GM18868 (cell line): Measurements from ENCODE around the gene LAMA4.

Experiments
- ATAC-seq: cut with Tn5 transposase; IDR thresholded peaks from one replicate; pipeline ENCODE4 v1.9.1; 2021; ENCODE audit warnings: mild to moderate bottlenecking, moderate library complexity; ENCODE audit not compliant: unreplicated experiment

Gene LAMA4

DNA sequence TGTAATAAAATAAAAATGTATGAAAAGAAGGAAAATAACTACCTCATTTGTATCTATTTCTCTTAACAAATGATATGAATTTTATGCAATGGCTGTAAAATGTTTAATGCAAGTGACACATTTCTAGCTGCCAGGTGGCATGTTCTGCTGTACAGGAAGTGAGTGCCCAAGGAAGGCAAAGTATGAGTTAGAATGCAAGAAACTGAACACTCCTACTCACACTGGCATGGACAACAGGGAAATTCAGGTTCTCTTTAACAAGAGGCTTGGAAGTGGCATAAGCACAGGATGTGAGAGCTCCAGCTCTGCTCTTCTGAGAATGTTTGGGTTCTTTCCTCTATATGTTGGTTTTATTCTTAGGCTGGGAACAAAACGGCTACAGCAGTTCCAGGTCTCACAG, 20.4 kb upstream of the LAMA4 start:
- ATAC-seq, result no peak

DNA sequence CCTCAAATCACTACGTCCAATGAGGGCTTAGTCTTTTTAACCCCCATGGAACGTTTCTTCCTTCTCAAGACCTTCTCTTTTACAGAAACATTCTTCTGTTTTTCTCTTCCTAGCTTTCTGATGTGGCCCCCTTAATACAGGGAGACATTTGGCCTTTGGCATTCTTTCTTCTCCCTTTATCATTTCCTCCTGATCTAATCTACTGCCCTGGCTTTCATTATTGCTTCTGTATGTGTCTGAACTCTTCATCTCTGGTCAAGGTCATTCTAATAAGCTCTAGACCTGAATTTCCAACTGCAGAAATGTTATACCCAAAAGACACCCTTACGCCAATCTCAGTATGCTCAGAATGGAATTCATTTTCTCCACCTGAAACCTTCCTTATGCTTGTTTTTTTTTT, 18.4 kb upstream of the LAMA4 start:
- ATAC-seq, result no peak

DNA sequence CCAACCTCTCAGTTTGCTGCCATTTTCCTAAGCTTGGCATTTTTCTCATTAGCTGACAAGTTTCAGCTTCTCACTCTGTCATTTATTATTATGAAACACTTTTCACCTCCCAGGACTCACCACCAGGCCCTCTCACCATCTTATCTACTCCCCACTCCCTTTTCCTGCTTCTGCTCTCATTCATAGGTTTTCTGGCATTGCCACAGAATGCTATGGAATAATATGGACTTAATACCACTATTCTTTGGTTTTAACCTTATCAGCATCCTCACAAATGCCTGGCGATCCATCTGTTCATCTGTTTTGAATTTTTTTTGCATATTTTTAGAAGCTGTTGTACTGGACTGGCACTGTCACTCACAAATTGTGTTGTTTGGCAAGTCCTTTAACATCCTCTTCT, 16.4 kb upstream of the LAMA4 start:
- ATAC-seq, result no peak

DNA sequence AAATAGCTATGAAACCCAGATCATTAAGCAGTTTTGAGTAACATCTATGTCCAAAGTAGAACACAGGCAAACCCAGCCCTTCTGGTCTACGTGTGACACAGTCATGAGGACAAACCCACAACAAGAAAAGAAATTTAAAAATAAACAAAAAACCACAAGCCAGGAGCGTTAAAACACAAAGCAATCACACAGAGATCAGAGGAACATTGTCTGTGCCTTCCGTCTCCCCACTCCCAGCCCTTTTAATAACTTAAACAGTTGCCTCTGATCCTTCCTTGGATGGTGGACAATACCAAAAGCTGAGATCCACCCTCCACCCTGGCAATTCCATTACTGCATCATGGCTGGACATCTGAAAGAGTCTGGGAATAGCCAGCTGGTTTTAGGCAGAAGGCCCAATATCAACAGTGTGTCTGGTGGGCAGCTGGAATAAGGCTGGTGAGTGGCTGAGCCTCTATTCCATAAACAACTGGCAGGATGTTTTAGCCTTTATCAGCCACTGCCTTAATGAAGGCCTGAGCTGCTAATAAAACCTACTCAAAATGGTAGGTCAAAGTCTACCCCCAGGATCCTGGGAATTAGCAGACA, 15.7 kb upstream of the LAMA4 start:
- no peak for ATAC-seq

DNA sequence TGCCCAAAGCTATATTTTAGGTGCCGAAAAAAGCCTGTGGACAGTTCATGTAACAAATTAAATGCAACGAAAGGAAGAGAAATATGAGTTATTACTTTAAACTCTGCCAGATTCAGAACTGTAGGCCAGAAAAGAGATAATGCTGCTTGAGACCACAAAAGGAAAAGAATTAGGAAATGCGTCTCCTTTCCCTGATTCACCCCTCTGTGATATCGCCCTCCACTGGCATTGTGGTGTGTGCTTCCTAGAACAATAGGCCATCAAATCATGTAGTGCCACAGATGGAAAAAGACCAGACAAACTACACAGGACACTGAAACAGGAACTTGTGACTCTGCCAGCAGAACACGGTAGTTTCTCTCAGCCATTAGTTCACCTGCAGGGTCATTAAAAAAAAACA, 14.7 kb upstream of the LAMA4 start:
- ATAC-seq, result no peak

DNA sequence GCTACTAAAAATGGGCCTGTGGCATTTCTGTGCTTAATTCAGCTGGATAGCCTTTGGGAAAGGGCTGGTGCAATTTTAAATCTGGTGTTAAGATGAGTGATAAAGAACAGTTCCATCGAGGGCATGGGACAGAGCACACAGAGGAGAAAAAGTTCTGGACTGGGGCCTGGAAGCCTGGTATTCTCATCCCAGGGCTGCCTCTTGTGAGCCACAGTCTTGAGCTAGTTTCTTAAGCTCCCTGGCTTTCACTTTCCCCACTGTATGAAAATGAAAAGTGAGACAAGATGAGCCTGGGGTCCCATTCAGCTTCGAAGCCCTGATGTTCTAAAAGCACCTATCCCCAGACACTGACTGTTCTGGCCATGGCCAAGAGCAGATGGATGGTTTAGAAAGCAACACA, 14.3 kb upstream of the LAMA4 start:
- no peak for ATAC-seq

DNA sequence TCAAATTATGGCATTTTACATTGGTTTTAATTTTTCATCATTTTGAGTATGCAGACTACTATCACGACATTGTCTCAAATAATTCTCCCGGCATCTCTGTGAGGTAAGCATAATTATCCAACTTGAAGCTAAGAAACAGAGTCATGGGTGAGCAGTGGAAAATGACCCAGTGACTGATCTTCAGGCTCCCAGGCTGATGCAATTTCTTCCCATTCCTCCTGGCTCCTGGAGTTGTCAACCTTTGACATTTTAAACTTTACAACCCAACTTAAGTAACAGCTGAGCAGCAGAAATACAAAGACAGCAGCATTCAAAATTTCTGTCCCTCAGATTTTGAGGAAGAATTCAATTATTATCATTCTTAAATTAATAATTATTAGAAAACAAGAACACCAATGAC, 13.7 kb upstream of the LAMA4 start:
- no peak for ATAC-seq

DNA sequence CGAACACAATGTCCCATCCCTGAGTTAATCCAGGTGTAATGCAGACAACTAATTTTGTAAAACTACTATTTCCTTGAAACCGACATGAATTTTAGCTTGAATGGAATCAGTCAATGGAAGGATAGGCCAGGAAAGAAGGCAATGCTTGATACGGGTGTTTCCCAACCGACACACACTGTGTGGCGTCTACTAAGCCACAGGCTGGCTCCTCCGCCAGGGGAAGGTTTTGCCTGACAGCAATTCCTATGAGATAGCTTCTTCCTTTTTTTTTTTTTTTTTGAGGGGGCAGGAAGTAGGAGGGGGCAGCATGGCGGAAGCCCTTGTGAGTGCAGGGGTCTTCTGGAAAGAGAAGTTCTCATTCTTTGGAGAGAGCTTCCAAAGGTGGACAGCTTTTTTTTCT, 12.0 kb upstream of the LAMA4 start:
- ATAC-seq, result no peak

DNA sequence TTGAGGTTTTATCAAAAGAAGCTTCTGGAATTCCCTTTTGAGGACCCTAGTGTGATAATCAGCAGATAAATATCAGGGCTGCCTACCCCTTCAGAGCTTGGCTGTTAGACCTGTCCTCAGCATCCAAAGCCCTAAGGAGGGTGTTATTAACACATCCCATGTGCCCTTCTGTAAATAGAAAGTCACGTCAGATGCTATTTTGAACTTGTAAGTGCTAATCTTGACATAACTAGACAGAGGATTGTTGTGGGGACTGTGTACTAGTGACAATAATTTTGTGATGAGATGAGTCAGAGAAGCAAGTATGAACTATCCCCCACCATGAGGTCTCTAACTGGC, 4.9 kb upstream of the LAMA4 start:
- no peak for ATAC-seq

DNA sequence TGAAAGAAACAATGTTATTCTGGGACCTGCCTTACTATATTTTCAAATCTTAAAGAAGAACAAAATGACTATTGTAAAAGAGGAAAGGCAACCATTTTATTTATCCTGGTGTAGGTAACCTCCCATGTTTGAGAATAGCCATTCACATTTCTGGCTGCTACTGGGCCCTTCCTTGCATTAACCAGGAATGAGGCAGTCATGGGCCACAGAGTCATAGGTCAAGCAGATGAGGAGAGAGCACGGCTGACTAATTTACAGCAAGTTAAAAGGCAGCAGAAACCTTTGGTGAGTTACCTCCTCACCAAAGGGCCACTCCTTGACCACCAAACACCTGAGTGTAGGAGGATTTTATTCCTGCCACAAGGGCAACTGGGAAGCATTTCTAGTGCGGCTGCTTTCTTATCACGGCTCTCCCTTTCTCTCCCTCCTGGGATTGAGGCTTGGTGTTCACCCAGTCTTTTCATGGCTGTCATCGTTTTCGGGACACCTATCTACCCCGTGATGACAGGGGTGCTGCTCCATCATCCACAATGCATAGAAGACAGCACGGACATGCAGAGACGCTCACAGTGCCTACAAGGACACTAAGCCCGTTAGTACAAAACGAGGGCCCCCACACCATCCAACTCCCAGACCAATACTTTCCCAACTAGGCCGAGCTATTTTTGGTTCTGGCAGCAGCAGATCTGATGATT, 4.4 kb upstream of the LAMA4 start:
- ATAC-seq, result no peak

DNA sequence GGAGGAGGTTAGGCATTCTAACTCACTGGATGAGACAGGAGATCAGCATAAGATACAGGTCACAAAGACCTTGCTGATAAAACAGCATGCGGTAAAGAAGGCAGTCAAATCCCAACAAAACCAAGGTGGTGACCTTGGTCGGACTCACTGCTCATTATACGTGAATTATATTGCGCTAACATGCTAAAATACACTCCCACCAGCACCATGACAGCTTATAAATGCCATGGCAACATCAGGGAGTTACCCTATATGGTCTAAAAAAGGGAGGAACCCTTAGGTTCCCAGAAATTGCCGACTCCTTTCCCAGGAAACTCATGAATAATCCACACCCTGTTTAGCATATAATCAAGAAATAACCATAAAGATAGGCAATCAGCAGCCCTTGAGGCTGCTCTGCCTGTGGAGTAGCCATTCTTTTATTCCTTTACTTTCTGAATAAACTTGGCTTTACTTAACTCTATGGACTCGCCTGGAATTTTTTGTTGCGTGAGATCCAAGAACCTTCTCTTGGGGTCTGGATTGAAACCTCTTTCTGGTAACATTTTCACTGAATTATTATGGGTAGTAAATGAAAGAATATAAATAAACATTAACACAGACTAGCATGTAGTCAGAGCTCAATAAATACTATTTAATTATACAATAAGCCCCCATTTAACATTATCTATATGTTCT, 3.0 kb upstream of the LAMA4 start:
- ATAC-seq, result no peak

DNA sequence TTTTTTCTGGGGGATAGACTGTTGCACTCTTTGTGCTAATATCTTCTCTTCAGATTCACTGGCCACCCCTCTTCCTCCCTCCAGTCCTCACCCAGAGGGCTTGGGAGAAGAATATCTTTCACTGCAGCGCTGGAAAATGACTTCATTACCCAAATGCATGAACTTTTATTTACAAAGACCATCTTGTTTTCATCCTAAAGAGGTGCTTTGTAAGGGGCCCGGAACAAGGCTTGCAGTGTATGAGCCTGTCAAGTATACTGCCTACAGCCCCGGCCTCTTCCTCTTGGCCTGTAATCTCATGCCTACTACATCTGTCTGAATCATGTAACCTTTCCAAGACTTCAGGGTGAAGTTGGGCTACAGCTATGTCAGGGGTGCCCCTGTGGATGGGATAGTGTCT, 554 bp upstream of the LAMA4 start:
- no peak for ATAC-seq

DNA sequence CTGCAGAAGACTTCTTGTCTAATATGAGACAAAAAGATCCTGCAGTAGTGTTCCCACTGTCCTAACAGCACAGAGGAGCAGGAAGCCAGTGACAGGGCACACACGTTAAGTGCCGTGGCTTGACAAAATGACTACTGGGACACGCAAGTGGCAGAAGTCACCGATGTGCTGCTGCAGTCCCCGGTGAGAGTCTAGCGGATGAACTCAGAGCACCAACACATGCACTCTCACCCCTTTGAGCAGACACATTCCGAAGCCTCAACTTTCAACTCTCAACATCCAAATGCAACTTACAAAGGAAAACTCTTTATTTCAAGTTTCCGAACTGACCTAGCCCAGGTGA, 898 bp downstream of the LAMA4 start:
- ATAC-seq, result no peak

DNA sequence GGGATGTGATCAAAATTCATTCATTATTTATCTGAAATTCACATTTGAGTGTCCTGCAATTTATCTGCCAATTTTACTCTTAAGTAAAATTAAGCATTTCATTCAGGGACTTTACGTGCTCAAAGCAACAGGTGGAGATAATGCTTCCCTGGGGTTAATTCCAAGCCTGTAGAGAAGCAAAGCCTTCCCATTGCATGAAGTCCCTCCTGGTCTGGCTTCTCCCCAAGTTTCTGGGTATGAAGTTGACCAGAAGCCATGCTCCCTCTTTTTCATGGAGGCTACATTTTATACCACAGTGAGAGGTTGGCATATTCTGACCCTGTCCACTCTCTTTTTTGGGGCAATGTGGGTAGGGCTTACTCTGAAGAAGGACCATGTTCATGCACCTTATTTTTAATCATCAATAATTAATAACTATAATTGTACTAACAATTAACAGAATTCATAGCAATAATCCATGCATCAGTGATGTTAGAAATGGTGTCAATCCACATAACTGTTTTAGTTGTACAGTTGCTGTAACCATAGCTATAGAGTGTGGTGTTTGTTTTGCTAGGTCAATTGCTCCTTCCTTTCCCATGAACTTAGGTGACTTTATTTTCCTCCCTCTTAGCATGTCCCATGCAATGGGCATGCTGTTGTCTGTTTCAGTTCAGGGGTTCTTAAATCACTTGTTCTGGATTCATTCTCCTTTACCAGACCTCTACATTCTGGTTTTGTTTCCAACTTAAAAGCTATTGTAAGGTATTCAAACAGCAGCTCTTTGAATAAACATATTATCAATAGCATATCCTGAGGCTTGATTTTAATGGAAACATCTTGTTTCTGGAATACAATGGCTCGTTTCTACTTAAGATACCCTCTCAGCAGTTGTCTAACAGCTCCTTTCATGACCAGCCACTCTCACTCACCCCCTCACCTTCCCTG, 1.5 kb downstream of the LAMA4 start:
- ATAC-seq, result no peak

DNA sequence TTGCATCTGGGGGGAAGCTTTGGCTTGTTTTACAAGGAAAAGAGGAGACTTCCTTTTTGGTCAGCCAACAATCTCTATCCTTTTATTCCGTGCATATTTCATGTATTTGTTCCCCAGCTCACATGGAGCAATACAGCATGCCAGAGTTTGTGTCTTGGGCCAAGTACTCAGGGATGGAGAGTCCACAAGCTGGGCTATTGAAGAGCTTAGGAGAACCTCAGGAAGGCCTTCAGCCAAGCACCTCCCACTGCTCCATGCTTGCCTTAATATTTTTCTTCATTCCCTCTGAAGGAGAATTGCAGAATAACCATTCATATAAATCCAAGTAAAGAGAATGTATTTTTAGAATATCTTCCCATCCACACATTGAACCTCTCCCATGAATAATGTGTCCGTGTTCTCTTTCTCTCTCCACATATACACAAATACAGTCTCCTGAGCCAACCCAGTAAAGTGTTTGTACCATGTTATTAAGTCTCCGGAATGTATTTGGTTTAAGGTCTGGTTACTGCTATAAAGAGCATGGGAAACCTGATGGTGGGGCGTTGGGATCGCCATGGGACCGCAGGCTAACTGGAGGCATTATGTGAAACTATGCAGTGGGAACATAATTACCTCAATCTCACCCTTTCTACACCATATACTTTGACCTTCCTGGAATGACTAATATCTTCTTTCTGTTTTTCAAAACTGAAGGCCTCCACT, 3.0 kb downstream of the LAMA4 start:
- ATAC-seq, result no peak

DNA sequence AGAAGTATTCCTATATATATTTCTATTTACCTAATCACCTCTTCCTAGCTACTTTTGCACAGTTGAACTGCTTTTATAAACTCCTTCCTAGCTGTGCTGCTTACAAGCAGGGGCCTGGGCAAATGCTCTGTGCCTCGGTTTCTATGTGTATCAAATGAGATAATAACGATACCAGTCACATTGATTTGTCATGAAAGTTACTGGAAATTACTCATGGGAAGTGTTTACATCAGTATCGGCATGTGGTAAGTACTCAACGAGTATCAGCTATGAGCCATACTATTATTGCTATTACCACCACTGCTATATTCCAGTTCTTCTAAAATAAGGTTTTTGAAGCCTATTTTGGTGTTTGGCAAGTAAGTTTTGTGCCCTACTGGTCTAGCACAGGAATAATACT, 4.9 kb downstream of the LAMA4 start:
- ATAC-seq, result no peak

DNA sequence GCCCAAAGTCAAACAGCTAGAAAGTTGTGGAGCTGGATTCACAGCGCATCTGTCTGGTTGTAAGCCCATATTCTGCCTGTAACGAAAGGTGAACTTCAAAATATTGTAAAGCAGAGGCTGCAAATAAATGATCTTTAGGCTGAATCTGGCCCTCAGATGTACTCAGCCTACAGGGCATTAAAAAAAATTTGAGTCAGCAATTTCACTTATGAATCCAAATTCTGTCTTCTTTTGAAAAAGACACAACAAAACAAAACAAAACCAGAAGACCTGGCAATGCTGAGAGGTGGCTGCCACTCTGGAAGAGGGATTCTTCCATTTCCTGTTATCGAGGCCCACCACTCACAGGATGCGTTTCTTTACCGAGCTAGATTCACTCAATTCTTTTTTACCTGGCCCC, 7.1 kb downstream of the LAMA4 start:
- ATAC-seq, result no peak

DNA sequence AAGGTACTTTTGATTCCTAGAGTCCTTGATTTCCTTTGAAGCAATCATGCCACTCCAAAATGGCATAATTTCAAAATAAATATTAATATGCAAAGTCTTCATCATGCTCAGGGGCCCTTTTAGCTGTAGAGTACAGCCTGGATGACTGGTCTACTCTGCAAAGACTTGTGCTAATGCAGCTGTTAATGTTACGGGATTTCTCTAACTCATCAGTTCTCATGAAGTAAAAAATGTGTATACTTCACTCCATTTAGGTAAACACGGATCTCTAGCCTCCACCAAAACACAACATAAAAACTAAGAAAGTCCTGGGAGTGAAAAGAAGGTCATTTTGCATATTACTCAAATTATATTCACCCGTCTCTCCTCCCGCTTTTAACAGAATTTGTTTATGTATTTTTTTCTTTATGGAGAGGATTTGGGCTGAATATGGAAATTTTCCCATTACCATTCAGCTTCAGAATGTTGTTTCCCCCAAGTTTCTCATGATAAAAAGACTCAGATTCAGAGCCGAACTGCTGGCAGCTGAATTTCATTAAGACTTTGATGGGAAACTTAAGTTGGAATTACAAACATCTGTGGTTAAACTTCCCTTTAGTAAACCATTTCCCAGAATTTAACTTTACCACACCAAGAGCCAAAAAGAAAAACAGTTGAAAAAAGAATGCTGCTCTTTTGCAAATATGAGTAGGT, 8.7 kb downstream of the LAMA4 start:
- ATAC-seq, result no peak

DNA sequence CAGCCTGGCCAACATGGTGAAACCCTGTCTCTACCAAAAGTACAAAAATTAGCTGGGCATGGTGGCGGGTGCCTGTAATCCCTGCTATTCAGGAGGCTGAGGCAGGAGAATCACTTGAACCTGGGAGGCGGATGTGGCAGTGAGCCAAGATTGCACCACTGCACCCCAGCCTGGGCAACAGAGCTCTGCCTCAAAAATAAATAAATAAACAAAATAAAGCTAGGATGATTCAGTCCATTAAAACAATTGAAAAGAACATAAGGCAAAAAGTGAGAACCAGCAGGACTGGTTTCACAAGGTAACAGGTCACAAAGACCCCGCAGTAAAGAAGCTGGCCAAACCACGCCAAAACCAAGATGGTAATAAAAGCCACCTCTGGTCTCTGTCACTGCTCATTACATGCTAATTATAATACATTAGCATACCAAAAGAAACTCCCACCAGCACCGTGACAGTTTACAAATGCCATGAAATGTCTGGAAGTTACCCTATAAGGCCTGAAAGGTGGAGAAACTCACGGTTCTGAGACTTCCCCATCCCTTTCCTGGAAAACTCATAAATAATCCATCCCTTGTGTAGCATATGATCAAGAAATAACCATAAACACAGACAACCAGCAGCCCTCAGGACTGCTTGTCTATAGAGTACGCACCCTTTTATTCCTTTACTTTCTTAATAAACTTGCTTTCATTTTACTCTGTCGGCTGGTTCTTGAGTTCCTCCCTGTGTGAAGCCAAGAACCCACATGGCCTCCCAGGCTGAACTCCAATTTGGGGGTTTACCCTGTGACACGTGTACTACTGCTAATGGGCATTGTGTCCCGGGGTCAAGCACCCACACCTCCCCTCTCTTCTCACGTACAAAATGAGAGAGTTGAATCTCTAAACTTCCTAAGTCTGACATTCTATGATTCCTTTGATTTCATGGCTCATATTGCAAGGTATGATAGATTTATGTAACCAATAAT, 10.2 kb downstream of the LAMA4 start:
- no peak for ATAC-seq
